ENCODE results near the gene GSTM2.
A peak's percentile ranks its signal among the peaks of the same experiment; 100 is the strongest.
"Not testable (repeated sequence)": the region's sequence is repeated elsewhere in the genome, so short reads cannot be mapped to it uniquely, and the experiment has no call there.

The GSTM2 gene

DNA sequence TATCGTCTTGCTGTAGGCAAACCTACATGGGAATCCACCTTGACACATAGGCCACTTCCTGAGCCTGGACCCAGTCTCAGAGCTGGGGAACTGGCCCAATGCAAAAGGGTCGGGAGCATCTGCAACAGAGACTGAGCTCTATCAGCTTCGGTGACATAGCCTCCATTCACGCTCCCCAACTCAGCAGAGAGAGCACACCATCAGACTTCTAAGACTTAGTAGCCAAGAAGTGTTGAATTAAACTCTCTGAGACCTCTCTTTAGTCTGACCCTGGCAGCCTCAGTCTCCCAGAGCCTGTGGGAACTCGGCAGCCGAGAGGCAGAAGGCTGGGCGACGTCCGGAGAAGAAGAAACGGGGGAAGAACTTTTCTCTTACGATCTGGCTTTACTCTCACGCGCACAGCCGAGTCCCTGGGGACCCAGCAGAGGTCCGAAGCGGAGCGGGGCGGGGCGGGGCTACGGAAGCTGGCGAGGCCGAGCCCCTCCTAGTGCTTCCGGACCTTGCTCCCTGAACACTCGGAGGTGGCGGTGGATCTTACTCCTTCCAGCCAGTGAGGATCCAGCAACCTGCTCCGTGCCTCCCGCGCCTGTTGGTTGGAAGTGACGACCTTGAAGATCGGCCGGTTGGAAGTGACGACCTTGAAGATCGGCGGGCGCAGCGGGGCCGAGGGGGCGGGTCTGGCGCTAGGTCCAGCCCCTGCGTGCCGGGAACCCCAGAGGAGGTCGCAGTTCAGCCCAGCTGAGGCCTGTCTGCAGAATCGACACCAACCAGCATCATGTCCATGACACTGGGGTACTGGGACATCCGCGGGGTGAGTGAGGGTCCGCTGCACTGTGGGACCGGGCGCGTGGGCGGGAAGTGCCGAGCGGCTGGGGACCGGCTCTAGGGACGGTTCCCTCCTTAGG is 12.0 kb upstream of the GSTM2 start, which contains the start of gene GSTM4:
Gene GSTM4, plus strand, starts transcription at position 485 of the 905 bp plus-strand sequence. Its CDS starts 291 bp downstream, at position 776.
- no peak for TF ChIP-seq ZFX (IDR thresholded peaks at IDR 0.05; ENCODE audit: borderline replicate concordance)
- TF ChIP-seq, protein P1, sequence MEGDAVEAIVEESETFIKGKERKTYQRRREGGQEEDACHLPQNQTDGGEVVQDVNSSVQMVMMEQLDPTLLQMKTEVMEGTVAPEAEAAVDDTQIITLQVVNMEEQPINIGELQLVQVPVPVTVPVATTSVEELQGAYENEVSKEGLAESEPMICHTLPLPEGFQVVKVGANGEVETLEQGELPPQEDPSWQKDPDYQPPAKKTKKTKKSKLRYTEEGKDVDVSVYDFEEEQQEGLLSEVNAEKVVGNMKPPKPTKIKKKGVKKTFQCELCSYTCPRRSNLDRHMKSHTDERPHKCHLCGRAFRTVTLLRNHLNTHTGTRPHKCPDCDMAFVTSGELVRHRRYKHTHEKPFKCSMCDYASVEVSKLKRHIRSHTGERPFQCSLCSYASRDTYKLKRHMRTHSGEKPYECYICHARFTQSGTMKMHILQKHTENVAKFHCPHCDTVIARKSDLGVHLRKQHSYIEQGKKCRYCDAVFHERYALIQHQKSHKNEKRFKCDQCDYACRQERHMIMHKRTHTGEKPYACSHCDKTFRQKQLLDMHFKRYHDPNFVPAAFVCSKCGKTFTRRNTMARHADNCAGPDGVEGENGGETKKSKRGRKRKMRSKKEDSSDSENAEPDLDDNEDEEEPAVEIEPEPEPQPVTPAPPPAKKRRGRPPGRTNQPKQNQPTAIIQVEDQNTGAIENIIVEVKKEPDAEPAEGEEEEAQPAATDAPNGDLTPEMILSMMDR (IDR thresholded peaks at IDR 0.05), result no peak
- H3K27ac ChIP-seq, result peak within 1 kb of the TSS; percentile 72

DNA sequence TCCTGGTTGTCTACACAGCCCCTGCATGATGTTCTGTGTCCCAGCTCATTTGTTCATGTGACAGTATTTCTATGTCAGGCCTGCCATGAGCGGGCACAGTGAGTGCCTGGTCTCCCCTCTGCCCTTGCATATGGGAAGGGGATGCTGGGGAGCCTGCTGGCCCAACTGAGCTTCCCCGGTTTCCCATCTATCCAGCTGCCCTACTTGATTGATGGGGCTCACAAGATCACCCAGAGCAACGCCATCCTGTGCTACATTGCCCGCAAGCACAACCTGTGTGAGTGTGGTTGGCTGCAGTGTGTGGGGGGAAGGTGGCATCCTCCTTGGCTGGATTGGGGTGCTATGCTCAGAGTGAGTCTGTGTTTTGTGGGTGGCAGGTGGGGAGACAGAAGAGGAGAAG is 10.5 kb upstream of the GSTM2 start:
- TF ChIP-seq, protein P1 (IDR thresholded peaks at IDR 0.05), result no peak
- no peak for TF ChIP-seq ZFX (IDR thresholded peaks at IDR 0.05; ENCODE audit: borderline replicate concordance)
- no peak overlapping the region for H3K27ac ChIP-seq

GRCh38 chr1:109657970-109658369 is 9.9 kb upstream of the GSTM2 start:
- no peak for TF ChIP-seq ZFX (IDR thresholded peaks at IDR 0.05; ENCODE audit: borderline replicate concordance)
- TF ChIP-seq, protein P1 (IDR thresholded peaks at IDR 0.05), result no peak
- H3K27ac ChIP-seq, result no peak overlapping the region

- H3K27ac ChIP-seq, result no peak overlapping the region
- TF ChIP-seq, protein P1 (IDR thresholded peaks at IDR 0.05), result no peak
- TF ChIP-seq ZFX (IDR thresholded peaks at IDR 0.05; ENCODE audit: borderline replicate concordance), result no peak
Measured at GRCh38 chr1:109658533-109659042, 9.3 kb upstream of the GSTM2 start.

DNA sequence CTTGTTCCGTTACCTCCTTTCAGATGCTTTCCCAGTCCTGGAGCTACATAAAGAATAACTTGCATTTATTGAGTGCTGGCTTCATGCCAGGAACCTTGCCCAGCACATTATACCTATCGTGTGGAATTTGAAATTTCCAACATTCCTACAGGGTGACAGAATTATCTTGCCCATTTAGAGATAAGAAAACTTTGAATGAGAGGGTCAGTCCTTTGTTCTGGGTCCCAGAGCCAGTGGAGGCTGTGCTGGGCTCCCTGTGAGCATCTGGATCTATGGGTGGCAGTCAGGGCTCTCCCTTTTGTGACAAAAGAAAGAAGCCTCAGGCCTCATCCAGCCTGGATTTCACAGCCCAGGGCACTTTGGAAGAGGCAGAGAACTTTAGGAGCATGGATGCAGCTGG is 8.7 kb upstream of the GSTM2 start:
- TF ChIP-seq, protein P1 (IDR thresholded peaks at IDR 0.05), result no peak
- no peak for TF ChIP-seq ZFX (IDR thresholded peaks at IDR 0.05; ENCODE audit: borderline replicate concordance)
- no peak overlapping the region for H3K27ac ChIP-seq

DNA sequence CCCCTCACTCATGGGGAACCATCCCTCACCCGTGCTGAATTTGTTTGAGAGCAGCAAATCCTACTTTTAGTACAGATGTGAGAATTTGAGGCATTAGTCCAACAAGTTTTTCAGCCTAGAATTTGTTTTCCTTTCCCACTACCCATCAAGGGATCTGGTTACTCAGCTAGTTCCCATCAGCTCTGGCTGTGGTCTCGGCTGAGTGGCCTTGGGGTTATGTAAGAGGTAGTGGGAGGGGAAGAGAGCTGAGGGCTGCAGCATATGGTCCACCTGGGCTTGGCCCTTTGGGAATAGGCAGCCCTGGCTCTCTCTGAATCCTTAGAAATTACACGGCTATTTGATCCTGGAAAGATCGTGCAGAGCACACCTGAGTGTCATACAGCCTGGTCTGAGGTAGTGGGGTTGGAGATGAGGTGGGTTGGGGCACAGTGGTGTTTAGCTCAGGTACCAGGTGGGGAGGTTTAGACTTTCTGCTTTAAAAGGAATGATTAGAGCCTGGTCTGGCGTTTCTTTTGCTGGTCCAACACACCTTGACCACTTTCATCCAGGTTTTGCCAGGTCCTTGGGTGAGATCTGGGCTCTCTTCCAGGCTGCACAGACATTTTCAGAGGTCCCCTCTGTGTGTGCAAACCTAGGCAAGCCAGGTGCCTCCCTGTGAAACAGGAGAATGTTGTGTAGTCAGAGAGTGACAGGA is 7.7 kb upstream of the GSTM2 start:
- H3K27ac ChIP-seq, result no peak overlapping the region
- TF ChIP-seq, protein P1 (IDR thresholded peaks at IDR 0.05), result no peak
- TF ChIP-seq ZFX (IDR thresholded peaks at IDR 0.05; ENCODE audit: borderline replicate concordance), result no peak

DNA sequence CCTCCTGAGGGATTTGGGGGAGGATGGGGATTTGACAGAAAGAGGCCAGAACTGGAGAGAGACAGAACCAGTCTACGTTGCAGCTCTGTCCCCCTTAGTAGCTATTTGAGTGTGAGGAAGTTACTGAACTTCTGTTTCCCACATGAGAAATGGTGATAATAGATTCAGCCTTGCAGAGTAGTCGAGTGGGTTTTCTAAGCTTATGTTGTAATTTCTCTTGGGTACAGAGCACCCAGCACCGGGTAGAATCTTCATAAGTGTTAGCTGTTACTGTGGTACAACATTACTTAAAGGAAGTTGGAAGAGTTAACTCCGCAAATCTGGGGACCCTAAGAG is 7.2 kb upstream of the GSTM2 start:
- H3K27ac ChIP-seq, result not testable (repeated sequence)
